ENCODE measurements around the gene SSNA1.

SSNA1 gene

DNA sequence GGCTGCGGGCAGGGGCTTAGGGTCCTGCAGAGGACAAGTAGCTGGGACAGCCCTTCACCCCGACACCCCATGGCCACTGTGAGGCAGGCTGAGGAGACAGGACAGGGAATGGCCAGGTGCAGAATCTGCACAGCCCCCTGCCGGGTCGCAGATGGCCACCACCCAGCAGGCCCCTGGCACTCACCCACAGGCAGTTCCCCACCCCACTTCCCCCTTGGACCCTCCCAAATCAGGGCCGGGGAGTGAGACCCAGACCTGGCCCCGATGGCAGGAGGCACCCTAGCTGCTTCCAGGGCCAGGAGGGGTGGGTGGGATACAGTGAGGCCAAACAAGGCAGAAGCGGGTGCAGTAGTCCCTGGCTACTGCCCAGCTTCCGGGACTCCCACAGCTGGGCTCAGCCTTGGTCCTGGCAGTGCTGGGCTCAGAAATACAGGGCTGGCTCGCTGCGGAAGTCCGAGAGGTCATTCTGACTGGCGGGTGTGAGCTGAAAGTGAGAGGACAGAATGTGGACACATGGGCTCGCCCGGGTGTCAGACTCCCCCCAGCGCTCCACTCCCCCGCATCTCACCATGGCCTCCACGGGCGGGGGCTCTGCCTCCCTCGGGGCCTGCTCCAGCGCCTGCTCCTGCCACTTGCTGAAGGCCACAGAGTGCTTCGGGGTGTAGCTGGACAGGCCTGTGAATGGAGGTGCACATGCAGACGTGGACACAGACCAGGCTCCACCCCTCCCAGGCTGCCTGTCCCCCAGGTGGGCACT, 3.4 kb downstream of the SSNA1 start:
- Histone ChIP-seq H3K27me3 (ENCODE audit: insufficient read depth, low read length, poor library complexity) (no peaks in the 10 kb centered on the region), H3K4me1 (ENCODE audit: insufficient read depth, low read length) (peaks cover 30% of the 10 kb centered on the region), H3K36me3 (ENCODE audit: insufficient read depth, low read length) (peaks cover 32% of the 10 kb centered on the region), H2AFZ (ENCODE audit: low read depth, low read length) (no peak overlapping the region), H3K4me3 (ENCODE audit: low read depth in 1 of 2, low read length in 2 of 2) (no peak overlapping the region), H3K27ac (ENCODE audit: low read length) (no peak overlapping the region), H3K79me2 (ENCODE audit: insufficient read depth, low read length) (peaks cover 34% of the 10 kb centered on the region), H3K9me3 (ENCODE audit: insufficient read depth, low read length, severe bottlenecking) (no peaks in the 10 kb centered on the region), H4K20me1 (ENCODE audit: insufficient read depth, low read length) (peaks cover 31% of the 10 kb centered on the region), H3K4me2 (ENCODE audit: insufficient read depth, low read length) (no peak overlapping the region), H3K9ac (ENCODE audit: low read depth, low read length) (no peak overlapping the region)
- no peak for TF ChIP-seq EZH2 (IDR thresholded peaks at IDR 0.05; ENCODE audit: borderline replicate concordance, low read depth, low read length, severe bottlenecking)
- TF ChIP-seq, protein P1, sequence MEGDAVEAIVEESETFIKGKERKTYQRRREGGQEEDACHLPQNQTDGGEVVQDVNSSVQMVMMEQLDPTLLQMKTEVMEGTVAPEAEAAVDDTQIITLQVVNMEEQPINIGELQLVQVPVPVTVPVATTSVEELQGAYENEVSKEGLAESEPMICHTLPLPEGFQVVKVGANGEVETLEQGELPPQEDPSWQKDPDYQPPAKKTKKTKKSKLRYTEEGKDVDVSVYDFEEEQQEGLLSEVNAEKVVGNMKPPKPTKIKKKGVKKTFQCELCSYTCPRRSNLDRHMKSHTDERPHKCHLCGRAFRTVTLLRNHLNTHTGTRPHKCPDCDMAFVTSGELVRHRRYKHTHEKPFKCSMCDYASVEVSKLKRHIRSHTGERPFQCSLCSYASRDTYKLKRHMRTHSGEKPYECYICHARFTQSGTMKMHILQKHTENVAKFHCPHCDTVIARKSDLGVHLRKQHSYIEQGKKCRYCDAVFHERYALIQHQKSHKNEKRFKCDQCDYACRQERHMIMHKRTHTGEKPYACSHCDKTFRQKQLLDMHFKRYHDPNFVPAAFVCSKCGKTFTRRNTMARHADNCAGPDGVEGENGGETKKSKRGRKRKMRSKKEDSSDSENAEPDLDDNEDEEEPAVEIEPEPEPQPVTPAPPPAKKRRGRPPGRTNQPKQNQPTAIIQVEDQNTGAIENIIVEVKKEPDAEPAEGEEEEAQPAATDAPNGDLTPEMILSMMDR (IDR thresholded peaks at IDR 0.05; ENCODE audit: borderline replicate concordance, extremely low read depth, low read length, poor library complexity, severe bottlenecking) = no peak
- ATAC-seq (ENCODE audit: insufficient read depth, low read depth) = no peak
- no peak for DNase-seq

DNA sequence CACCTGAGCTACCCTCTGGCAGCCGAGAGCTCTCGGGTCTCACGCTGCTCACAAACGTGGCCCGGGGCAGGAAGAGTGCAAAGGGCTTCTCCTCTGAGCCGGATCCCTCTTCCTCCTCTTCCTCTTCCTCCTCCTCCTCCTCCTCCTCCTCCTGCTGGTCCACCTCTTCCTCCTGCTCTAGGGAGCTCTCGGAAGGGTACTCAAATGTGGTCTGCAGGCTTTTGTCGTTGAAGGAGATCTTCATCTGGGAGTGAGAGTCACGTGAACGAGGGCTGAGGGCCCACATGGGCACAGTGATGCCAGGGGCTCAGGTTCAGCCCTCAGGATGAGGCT, 3.9 kb downstream of the SSNA1 start:
- Histone ChIP-seq H3K9ac (ENCODE audit: low read depth, low read length) (no peak overlapping the region), H3K4me1 (ENCODE audit: insufficient read depth, low read length) (peaks cover 26% of the 10 kb centered on the region), H3K36me3 (ENCODE audit: insufficient read depth, low read length) (peaks cover 28% of the 10 kb centered on the region), H3K27ac (ENCODE audit: low read length) (no peak overlapping the region), H3K27me3 (ENCODE audit: insufficient read depth, low read length, poor library complexity) (no peaks in the 10 kb centered on the region), H2AFZ (ENCODE audit: low read depth, low read length) (no peak overlapping the region), H3K4me2 (ENCODE audit: insufficient read depth, low read length) (no peak overlapping the region), H3K4me3 (ENCODE audit: low read depth in 1 of 2, low read length in 2 of 2) (no peak overlapping the region), H3K9me3 (ENCODE audit: insufficient read depth, low read length, severe bottlenecking) (no peaks in the 10 kb centered on the region), H3K79me2 (ENCODE audit: insufficient read depth, low read length) (peaks cover 30% of the 10 kb centered on the region), H4K20me1 (ENCODE audit: insufficient read depth, low read length) (peaks cover 29% of the 10 kb centered on the region)
- ATAC-seq (ENCODE audit: insufficient read depth, low read depth) (no peak), DNase-seq (no peak)
- TF ChIP-seq, protein P1 (IDR thresholded peaks at IDR 0.05; ENCODE audit: borderline replicate concordance, extremely low read depth, low read length, poor library complexity, severe bottlenecking) = no peak
- no peak for TF ChIP-seq EZH2 (IDR thresholded peaks at IDR 0.05; ENCODE audit: borderline replicate concordance, low read depth, low read length, severe bottlenecking)

DNA sequence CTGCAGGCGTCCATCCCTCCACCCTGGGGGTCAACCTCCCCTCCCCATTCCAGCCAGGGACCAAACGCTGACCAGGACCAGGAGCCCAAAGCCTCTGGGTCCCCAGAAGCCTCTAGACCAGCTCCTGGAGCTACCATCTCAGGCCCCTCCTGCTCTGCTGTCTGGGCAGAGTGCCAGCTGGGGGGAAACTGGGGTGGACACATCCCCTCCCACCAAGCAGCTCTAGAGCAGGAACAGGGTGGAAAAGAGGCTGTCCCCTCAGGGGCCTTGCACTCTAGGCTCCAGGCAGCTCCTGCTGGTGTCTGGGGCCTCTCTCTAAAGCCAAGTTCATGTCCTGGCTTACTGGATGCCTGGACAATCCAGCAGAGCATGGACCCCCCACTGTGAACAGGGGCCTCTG, 4.4 kb downstream of the SSNA1 start:
- Histone ChIP-seq H3K27ac (ENCODE audit: low read length) (no peak overlapping the region), H3K9ac (ENCODE audit: low read depth, low read length) (no peak overlapping the region), H3K4me2 (ENCODE audit: insufficient read depth, low read length) (no peak overlapping the region), H2AFZ (ENCODE audit: low read depth, low read length) (no peak overlapping the region), H3K9me3 (ENCODE audit: insufficient read depth, low read length, severe bottlenecking) (no peaks in the 10 kb centered on the region), H3K27me3 (ENCODE audit: insufficient read depth, low read length, poor library complexity) (no peaks in the 10 kb centered on the region), H3K79me2 (ENCODE audit: insufficient read depth, low read length) (peaks cover 30% of the 10 kb centered on the region), H3K4me3 (ENCODE audit: low read depth in 1 of 2, low read length in 2 of 2) (no peak overlapping the region), H3K4me1 (ENCODE audit: insufficient read depth, low read length) (peaks cover 26% of the 10 kb centered on the region), H4K20me1 (ENCODE audit: insufficient read depth, low read length) (peaks cover 34% of the 10 kb centered on the region), H3K36me3 (ENCODE audit: insufficient read depth, low read length) (peaks cover 28% of the 10 kb centered on the region)
- DNase-seq (no peak), ATAC-seq (ENCODE audit: insufficient read depth, low read depth) (no peak)
- TF ChIP-seq, protein P1 (IDR thresholded peaks at IDR 0.05; ENCODE audit: borderline replicate concordance, extremely low read depth, low read length, poor library complexity, severe bottlenecking) = no peak
- TF ChIP-seq EZH2 (IDR thresholded peaks at IDR 0.05; ENCODE audit: borderline replicate concordance, low read depth, low read length, severe bottlenecking) = no peak

All from DND-41 (cell line).